Loucy (cell line): ENCODE results near the gene SFMBT2.

Source experiments
- EZH2phosphoT487 ChIP-seq: fragments of 200-600 bp; IDR thresholded peaks from 2 replicates; pipeline ENCODE4 v1.6.1; 2018; ENCODE audit warnings: antibody characterized with exemption, mild to moderate bottlenecking, moderate library complexity, borderline replicate concordance
- TF ChIP-seq, protein P1 (sequence below): fragments of 200-600 bp; sonication (generic); conservative IDR thresholded peaks from 2 replicates; pipeline ENCODE4 v1.5.1; 2014; ENCODE audit warnings: mild to moderate bottlenecking, antibody characterized with exemption, low read length

DNA sequence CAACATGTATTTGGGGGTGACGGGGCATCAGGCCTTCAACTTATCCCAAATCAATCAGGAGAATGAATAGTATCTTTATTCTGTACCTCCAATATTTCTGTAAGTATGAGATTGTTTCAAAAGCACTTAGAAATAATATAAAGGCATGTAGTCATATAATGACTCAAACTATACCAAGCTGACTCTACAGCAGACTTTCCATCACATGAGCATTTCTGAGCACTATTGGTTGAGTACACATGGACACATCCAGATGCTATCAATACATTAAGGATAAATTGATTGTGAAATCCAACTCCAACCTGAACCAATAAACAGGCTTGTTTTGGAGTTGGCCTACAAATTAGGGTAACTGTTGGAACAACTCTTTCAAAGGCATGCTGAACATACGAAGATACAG lies 229.4 kb downstream of the SFMBT2 start:
- TF ChIP-seq, protein P1, sequence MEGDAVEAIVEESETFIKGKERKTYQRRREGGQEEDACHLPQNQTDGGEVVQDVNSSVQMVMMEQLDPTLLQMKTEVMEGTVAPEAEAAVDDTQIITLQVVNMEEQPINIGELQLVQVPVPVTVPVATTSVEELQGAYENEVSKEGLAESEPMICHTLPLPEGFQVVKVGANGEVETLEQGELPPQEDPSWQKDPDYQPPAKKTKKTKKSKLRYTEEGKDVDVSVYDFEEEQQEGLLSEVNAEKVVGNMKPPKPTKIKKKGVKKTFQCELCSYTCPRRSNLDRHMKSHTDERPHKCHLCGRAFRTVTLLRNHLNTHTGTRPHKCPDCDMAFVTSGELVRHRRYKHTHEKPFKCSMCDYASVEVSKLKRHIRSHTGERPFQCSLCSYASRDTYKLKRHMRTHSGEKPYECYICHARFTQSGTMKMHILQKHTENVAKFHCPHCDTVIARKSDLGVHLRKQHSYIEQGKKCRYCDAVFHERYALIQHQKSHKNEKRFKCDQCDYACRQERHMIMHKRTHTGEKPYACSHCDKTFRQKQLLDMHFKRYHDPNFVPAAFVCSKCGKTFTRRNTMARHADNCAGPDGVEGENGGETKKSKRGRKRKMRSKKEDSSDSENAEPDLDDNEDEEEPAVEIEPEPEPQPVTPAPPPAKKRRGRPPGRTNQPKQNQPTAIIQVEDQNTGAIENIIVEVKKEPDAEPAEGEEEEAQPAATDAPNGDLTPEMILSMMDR, result no peak
- TF ChIP-seq EZH2phosphoT487, result no peak
